NB4 (cell line): ENCODE results near the gene SERPINA6.
"Not testable (repeated sequence)": the region's sequence is repeated elsewhere in the genome, so short reads cannot be mapped to it uniquely, and the experiment has no call there.

Experiments
- POLR2A ChIP-seq: IDR thresholded peaks from 2 replicates; pipeline ENCODE4 v1.6.1; 2011; ENCODE audit warnings: mild to moderate bottlenecking; ENCODE audit not compliant: insufficient read length; ENCODE audit errors: extremely low read depth
- TF ChIP-seq, protein P1 (sequence below): IDR thresholded peaks from 2 replicates; pipeline ENCODE4 v1.6.1; 2011; ENCODE audit warnings: low read depth, low read length

DNA sequence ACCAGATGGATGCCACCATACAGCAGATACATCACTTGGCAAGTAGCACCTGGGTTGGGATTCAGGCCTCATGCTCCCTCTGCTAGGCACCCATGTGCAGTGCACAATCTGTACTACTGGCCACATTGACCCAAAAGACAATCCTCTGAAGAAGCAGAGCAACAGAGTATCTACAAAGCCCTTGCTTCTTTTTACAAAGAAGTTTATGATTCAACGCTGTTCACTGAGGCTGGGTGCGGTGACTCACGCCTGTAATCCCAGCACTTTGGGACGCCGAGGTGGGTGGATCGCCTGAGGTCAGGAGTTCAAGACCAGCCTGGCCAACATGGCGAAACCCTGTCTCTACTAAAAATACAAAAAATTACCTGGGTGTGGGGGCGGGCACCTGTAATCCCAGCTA, 31.1 kb upstream of the SERPINA6 start:
- not testable (repeated sequence) for TF ChIP-seq POLR2A
- TF ChIP-seq, protein P1, sequence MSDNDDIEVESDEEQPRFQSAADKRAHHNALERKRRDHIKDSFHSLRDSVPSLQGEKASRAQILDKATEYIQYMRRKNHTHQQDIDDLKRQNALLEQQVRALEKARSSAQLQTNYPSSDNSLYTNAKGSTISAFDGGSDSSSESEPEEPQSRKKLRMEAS = not testable (repeated sequence)
